Measurements from ENCODE around the gene MYO18A. TPM values are rescaled to one million over a fixed set of nuclear protein-coding genes. Genes with fewer than 3 reads are reported as not detected.

MYO18A gene
- total RNA-seq, 1 experiment from 2014 or later, result 37.2 TPM

DNA sequence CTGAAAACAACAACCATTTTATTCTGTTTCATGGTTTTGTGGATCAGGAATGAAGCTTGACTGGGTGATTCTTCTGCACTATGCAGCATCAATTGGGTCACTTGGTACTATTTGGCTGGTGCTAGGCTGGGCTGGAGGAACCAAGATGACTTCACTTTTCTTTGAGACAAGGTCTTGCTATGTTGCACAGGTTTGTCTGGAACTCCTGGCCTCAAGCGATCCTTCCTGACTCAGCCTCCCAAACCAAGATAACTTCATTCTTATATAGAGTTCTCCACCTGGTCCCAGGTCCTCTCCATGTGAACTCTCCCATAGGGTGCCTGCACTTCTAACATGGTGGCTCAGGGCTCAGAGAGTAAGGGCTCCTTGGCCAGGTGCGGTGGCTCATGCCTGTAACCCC is 139.1 kb downstream of the MYO18A start:
- Histone ChIP-seq H3K4me1 (ENCODE audit: control insufficient read depth in 1 of 2, insufficient read depth in 2 of 2, low read length in 2 of 2) (peaks cover 0 to 7% of the 10 kb centered on the region in 2 experiments; a peak in 2 of 4 replicates), H3K79me2 (ENCODE audit: insufficient read depth, low read length) (no peaks in the 10 kb centered on the region), H3K9me2 (ENCODE audit: insufficient read depth) (no peaks in the 10 kb centered on the region), H3K27ac (ENCODE audit: low read depth, low read length) (no peak overlapping the region), H3K4me2 (ENCODE audit: low read length) (no peak overlapping the region), H3K4me3 (replicated peaks in 1 of 2; ENCODE audit: low read depth in 1 of 2, low read length in 2 of 2) (no peak overlapping the region), H4K20me1 (ENCODE audit: insufficient read depth) (no peaks in the 10 kb centered on the region), H3K36me3 (ENCODE audit: control insufficient read depth in 1 of 2, insufficient read depth in 2 of 2, low read length in 2 of 2) (no peaks in the 10 kb centered on the region), H3K27me3 (ENCODE audit: insufficient read depth, low read length) (peaks cover 15% of the 10 kb centered on the region; the same call in 1 of the 2 replicates), H2AFZ (ENCODE audit: low read depth, low read length, poor library complexity, severe bottlenecking) (no peak overlapping the region), H3K9ac (ENCODE audit: low read length) (no peak overlapping the region), H3K9me3 (ENCODE audit: control insufficient read depth in 1 of 2, insufficient read depth in 1 of 2, low read depth in 1 of 2, low read length in 2 of 2) (no peaks in the 10 kb centered on the region)
- no TSS peak for BruUV-seq (replicated peaks)
- ChIA-PET CTCF (no interaction called here), POLR2A (no interaction called here), RAD21 (ENCODE audit: low non-redundant PET in 1 of 2, low total read pairs in 2 of 2, uncharacterized antibody in 2 of 2, unreplicated experiment in 2 of 2) (no interaction called here)
- TF ChIP-seq ELF1 (IDR thresholded peaks at IDR 0.05; ENCODE audit: borderline replicate concordance, low read depth) (no peak), POLR2AphosphoS5 (IDR thresholded peaks at IDR 0.05; ENCODE audit: low read depth, low read length) (no peak), CBX3 (IDR thresholded peaks at IDR 0.05; ENCODE audit: low read depth) (no peak), ZFX (IDR thresholded peaks at IDR 0.05) (no peak)
- ATAC-seq, result no peak
- intact Hi-C loops (cut with micrococcal nuclease), result no loop called here
- DNase-seq (ENCODE audit: low read depth, low spot score), result no peak

DNA sequence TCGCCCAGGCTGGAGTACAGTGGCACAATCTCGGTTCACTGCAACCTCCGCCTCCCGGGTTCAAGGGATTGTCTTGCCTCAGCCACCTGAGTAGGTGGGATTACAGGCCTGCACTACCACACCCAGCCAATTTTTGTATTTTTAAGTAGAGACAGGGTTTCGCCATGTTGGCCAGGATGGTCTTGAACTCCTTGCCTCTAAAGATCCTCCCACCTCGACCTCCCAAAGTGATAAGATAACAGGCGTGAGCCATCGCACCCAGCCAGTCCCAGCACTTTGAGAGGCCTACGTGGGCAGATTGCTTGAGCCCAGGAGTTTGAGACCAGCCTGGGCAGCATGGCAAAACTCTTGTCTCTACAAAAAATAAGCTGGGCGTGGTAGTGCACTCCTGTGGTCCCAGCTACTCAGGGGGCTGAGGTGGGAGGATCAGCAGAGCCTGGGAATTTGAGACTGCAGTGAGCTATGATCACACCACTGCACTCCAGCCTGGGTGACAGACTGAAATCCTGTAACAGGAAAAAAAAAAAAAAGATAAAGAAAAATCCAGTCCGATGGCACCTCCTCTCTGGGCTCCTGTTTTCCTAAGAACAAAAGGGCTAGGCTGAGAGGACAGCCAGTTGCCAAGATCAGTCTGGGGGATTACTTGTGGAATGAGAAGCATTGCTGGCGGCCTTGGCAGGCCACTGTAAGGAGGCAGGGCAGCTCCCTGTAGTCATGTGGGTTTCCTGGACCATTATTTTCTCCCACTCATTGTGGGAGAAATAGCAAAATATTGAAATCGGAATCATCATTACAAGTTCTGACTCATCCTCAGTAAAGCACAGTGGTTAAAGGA is 140.2 kb downstream of the MYO18A start:
- no peaks in the 10 kb centered on the region for H3K9me2 ChIP-seq (ENCODE audit: insufficient read depth)
- CTCF ChIA-PET, result no interaction called here
- H2AFZ ChIP-seq (ENCODE audit: low read depth, low read length, poor library complexity, severe bottlenecking), result no peak overlapping the region
- H3K36me3 ChIP-seq (ENCODE audit: control insufficient read depth in 1 of 2, insufficient read depth in 2 of 2, low read length in 2 of 2), result no peaks in the 10 kb centered on the region
- no TSS peak for BruUV-seq (replicated peaks)
- RAD21 ChIA-PET (ENCODE audit: low non-redundant PET in 1 of 2, low total read pairs in 2 of 2, uncharacterized antibody in 2 of 2, unreplicated experiment in 2 of 2), result no interaction called here
- intact Hi-C loops (cut with micrococcal nuclease), result no loop called here
- peaks cover 0 to 7% of the 10 kb centered on the region in 2 experiments; a peak in 2 of 4 replicates for H3K4me1 ChIP-seq (ENCODE audit: control insufficient read depth in 1 of 2, insufficient read depth in 2 of 2, low read length in 2 of 2)
- H3K27ac ChIP-seq (ENCODE audit: low read depth, low read length), result no peak overlapping the region
- no peak for ATAC-seq
- H4K20me1 ChIP-seq (ENCODE audit: insufficient read depth), result no peaks in the 10 kb centered on the region
- no peak for TF ChIP-seq ELF1 (IDR thresholded peaks at IDR 0.05; ENCODE audit: borderline replicate concordance, low read depth)
- TF ChIP-seq POLR2A (IDR thresholded peaks at IDR 0.05; ENCODE audit: borderline replicate concordance, extremely low read depth, insufficient read depth, insufficient read length), result no peak
- no peak for TF ChIP-seq TCF7L2 (IDR thresholded peaks at IDR 0.05; ENCODE audit: borderline replicate concordance, extremely low read depth, insufficient read depth, insufficient read length)
- TF ChIP-seq CEBPB (IDR thresholded peaks at IDR 0.05; ENCODE audit: low read depth), result no peak
- TF ChIP-seq JUND (IDR thresholded peaks at IDR 0.05), result no peak
- POLR2A ChIA-PET, result no interaction called here
- no peak overlapping the region for H3K9ac ChIP-seq (ENCODE audit: low read length)
- peaks cover 15% of the 10 kb centered on the region; the same call in 1 of the 2 replicates for H3K27me3 ChIP-seq (ENCODE audit: insufficient read depth, low read length)
- no peak for DNase-seq (ENCODE audit: low read depth, low spot score)
- H3K9me3 ChIP-seq (ENCODE audit: control insufficient read depth in 1 of 2, insufficient read depth in 1 of 2, low read depth in 1 of 2, low read length in 2 of 2), result peaks cover 3 to 4% of the 10 kb centered on the region in 2 experiments; a peak in 2 of 4 replicates
- H3K4me2 ChIP-seq (ENCODE audit: low read length), result no peak overlapping the region
- H3K79me2 ChIP-seq (ENCODE audit: insufficient read depth, low read length), result no peaks in the 10 kb centered on the region
- no peak overlapping the region for H3K4me3 ChIP-seq (replicated peaks in 1 of 2; ENCODE audit: low read depth in 1 of 2, low read length in 2 of 2)

Measured in HCT116 (cell line).